CD4-positive, alpha-beta T cell treated with Interleukin-6 at 100 ng/mL for 8 hours (primary cell): Measurements from ENCODE around the gene ZMYND15.
A peak's percentile ranks its signal among the peaks of the same experiment; 100 is the strongest.
"Not testable (repeated sequence)": the region's sequence is repeated elsewhere in the genome, so short reads cannot be mapped to it uniquely, and the experiment has no call there.

Experiments used
- DNase-seq: peaks from one replicate; pipeline ENCODE4 v3.0.0-alpha.2; 2020; ENCODE audit warnings: mixed read lengths, low spot score

Gene ZMYND15, protein sequence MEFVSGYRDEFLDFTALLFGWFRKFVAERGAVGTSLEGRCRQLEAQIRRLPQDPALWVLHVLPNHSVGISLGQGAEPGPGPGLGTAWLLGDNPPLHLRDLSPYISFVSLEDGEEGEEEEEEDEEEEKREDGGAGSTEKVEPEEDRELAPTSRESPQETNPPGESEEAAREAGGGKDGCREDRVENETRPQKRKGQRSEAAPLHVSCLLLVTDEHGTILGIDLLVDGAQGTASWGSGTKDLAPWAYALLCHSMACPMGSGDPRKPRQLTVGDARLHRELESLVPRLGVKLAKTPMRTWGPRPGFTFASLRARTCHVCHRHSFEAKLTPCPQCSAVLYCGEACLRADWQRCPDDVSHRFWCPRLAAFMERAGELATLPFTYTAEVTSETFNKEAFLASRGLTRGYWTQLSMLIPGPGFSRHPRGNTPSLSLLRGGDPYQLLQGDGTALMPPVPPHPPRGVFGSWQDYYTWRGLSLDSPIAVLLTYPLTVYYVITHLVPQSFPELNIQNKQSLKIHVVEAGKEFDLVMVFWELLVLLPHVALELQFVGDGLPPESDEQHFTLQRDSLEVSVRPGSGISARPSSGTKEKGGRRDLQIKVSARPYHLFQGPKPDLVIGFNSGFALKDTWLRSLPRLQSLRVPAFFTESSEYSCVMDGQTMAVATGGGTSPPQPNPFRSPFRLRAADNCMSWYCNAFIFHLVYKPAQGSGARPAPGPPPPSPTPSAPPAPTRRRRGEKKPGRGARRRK

DNA sequence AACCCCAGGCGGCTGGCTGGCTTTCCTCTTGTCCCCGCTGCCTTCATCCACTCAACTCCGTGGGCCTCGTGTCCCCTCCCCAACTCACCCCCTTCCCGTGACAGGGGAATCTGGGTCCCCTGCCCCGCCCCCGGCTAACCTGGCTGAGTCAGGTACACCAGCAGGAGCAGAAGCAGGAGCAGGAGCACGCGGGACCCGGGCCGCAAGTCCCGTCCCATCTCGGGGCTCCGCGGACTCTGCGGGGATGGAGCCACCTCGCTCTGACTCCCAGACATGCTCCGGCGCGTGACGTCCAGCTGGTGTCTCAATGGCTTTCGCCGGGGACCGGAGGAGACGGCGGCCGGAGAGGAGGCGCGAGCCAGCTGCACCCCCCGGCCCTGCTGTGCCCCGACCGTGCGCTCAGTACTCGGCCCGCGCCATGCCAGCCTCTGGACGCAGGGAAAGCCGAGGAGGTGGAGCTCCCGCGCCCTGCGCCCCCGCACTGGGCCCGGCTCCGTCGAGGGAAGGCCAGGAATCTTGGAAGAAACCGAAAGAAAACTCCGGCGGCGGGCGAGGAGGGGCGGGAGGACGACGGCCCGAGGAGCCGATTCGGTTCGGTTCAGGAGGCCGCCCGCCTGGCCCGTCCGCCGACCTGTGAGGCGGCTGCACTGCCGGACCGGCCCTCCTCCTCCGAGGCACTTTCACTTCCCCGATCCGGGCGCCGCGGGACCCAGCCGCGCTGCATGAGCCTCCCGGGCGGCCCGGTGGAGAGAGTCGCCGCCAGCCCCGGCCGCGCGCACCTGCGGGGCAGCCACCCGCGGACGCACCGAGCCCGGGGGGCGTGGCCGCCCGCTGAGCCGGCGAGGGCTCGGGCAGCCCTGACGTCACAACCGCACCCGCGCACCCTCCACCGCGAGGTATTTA is at the start of gene ZMYND15, which contains the start of gene CXCL16:
TSS of gene ZMYND15 (plus strand) at position 712 of the 903 bp plus-strand sequence. CDS start 716 bp downstream, outside the sequence.
TSS of gene CXCL16 (minus strand) at position 807 of the 903 bp plus-strand sequence. CDS start at position 218, 589 bp downstream.
- DNase-seq, result peak; percentile 43

DNA sequence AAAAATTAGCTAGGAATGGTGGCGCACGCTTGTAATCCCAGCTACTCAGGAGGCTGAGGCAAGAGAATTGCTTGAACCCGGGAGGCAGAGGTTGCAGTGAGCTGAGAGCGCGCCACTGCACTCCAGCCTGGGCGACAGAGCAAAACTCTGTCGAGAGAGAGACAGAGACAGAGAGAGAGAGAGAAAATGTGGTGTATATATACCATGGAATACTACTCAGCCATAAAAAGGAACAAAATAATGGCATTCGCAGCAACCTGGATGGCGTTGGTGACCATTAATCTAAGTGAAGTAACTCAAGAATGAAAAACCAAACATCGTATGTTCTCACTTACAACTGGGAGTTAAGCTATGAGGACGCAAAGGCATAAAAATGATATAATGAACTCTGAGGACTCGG is 49.8 kb upstream of the ZMYND15 start:
- not testable (repeated sequence) for DNase-seq

DNA sequence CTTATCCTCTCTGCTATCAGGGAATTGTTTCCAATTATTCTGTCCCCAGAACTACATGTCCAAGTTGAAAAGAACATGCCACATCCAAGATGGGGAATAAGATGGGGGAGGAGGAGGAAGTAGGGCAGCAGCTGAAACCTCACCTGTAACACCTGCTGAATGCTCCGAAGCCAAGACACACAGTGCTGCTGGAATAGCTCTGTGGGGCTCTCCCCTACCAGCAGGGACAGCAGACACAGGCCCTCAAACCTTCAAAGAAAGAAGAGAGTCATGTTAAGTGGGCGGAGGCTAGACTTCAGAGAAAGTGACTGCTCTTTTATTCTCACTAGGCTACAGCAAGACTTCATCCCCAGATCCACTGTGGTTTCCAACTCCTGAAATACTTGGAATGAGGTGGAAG is 48.9 kb upstream of the ZMYND15 start:
- DNase-seq, result no peak

DNA sequence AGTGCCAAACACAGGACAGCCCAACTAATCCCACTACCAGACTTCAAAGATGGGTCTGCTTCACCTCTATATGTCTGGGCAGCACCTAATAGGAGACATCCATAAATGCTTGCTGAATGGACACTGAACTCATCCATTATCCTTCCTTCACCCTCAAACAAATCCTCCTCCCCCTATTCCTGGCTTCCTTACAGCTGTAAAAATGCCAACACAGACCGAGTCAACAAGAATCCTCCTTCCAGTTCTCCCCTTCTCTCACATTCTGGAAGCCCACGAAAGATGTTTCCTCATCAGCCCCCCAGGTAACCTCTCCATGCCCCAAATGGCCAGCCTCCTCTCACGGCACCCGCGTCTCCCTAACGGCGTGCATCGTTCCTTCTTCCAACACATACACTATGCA is 47.9 kb upstream of the ZMYND15 start:
- no peak for DNase-seq

DNA sequence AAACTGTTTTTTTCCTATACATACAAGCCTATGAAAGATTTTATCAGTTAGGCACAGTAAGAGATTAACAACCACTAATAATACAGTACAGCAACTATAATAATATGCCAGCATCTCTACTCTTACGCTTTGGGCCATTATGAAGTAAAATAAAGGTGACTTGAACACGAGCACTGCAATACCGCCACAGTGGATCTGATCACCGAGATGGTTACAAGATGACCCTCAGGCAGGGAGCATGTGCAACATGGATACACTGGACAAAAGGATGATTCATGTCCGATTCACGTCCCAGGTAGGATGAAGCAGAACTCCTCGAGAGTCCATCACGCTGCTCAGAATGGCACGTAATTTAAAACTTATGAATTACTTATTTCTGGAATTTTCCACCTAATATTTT is 46.2 kb upstream of the ZMYND15 start:
- DNase-seq, result no peak

DNA sequence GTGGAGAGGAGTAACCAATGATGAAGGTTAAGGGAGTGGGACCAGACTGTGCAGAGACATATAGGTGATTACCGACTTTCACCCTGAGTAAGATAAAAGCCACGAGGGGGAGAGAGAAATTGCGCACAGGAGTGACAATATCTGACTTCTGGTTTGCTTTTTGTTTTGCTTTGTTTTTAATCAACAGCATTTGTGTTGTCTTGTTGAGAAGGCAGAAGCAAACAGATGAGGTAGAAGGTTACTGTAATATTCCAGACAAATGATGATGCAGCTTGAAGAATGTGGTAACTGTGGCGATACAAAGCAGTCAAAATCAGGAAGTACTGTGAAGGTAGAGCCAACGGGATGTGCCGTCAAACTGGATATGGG is 43.2 kb upstream of the ZMYND15 start:
- peak; percentile 18 for DNase-seq

DNA sequence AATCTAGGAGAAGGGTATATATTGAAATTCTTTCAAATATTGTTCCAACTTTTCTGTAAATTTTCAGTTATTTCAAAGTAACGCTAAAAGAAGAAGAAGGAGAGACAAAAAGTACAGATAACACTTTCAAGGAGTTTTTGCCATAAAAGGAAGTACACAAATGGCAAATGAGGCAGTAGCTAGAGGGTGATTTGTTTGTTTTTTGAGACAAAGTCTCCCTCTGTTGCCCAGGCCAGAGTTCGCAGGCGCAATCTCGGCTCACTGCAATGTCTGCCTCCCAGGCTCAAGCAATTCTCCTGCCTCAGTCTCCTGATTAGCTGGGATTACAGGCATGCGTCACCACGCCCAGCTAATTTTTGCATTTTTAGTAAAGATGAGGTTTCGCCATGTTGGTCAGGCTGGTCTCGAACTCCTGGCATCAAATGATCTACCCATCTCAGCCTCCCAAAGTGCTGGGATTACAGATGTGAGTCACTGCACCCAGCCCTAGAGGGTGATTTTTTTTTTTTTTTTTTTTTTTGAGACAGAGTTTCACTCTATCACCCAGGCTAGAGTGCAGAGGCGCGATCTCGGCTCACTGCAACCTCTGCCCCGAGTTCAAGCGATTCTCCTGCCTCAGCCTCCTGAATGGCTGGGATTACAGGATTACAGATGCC is 40.1 kb upstream of the ZMYND15 start:
- not testable (repeated sequence) for DNase-seq

DNA sequence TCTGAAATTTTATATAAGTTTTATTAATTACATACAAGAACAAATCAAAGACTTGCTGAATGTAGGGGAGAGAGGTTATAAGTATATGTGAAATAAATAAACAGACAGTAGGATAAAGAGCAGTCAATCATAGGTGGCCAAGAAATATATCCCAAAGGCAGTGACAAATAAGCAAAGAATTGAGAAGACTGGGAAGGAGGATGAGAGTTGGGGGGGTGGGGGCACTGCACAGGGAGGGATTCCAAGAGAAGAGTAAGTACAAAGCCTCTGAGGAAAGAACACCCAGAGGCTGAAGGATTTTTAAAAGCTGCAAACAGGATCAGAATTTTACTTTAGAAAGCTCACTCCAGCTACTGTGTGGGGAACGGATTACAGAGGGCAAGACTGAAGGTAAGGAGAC is 38.5 kb upstream of the ZMYND15 start:
- no peak for DNase-seq

DNA sequence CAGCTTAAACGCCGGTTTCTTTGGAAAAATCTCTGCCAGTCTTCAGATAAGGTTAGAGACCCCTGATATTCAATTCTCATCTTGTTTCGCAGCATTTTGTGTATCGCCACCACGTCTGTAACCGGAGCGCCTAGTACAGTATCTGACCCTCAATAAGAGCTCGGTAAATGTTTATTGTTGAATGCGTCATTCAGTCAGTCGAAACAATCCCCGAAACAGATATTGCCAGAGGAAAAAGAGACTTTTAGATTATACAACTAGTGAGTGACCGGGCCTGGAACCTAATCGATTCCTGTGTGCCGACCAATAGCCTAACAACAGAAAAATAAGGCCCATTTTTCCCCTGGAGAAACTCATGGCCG is 36.3 kb upstream of the ZMYND15 start:
- DNase-seq, result no peak

DNA sequence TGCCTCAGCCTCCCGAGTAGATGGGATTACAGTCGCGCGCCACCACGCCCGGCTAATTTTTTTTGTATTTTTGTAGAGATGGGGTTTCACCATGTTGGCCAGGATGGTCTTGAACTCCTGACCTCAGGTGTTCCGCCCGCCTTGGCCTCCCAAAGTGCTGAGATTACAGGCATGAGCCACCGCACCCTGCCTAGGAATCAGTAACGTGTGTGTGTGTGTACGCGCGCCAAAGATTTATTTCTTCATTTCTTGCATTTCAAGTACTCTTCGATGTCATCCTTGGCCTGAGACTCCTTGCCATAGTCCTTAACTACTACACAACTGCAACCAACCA is 35.1 kb upstream of the ZMYND15 start:
- DNase-seq, result not testable (repeated sequence)

DNA sequence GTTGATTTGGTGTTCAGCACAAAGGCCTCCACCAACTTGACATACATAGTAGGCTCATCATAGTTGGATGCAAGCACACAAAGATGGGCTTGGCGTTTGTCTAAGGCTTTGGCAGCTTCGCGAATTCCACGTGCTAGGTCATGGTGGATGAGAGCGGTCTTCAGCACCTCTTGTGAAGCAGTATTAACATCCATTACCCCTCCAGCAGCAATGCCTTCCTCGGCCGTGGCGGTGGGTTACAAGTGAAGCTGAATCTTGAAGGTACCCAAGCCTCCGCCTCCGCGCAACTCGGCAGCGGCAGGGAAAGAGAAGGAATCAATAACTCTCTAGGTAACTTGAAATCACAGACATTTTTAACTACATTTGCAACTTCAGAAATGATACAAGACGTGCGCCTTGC is 34.6 kb upstream of the ZMYND15 start:
- no peak for DNase-seq

DNA sequence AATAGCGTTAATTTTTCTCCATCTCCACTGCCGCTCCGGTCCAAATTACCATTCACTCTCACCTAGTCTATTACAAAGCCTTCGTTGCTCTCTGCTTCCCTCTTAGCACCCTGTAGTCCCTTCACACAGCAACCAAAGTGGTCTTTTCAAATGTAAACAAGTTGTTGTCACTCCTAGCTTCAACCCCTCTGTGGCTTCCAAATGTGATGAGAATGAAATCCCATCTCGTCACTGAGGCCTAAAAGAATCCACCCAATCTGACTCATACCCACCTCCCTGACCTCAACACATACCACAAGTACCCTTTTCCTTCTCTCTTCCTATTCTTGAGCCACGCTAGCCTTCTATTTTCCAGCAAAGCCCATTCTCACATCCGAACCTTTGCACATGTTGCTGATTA is 33.5 kb upstream of the ZMYND15 start:
- DNase-seq, result no peak

DNA sequence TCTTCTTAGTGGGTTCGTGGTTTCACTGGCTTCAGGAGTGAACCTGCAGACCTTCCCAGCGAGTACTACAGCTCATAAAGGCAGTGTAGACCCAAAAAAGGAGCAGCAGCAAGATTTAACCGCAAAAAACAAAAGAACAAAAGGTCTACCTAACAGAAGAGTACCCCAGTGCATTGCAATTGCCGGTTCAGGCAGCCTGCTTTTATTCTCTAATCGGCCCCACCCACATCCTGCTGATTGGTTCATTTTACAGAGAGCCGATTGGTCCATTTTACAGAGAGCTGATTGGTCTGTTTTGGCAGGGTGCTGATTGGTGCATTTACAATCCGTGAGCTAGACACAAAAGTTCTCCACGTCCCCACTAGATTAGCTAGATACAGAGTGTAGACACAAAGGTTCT is 31.2 kb upstream of the ZMYND15 start:
- peak; percentile 40 for DNase-seq

DNA sequence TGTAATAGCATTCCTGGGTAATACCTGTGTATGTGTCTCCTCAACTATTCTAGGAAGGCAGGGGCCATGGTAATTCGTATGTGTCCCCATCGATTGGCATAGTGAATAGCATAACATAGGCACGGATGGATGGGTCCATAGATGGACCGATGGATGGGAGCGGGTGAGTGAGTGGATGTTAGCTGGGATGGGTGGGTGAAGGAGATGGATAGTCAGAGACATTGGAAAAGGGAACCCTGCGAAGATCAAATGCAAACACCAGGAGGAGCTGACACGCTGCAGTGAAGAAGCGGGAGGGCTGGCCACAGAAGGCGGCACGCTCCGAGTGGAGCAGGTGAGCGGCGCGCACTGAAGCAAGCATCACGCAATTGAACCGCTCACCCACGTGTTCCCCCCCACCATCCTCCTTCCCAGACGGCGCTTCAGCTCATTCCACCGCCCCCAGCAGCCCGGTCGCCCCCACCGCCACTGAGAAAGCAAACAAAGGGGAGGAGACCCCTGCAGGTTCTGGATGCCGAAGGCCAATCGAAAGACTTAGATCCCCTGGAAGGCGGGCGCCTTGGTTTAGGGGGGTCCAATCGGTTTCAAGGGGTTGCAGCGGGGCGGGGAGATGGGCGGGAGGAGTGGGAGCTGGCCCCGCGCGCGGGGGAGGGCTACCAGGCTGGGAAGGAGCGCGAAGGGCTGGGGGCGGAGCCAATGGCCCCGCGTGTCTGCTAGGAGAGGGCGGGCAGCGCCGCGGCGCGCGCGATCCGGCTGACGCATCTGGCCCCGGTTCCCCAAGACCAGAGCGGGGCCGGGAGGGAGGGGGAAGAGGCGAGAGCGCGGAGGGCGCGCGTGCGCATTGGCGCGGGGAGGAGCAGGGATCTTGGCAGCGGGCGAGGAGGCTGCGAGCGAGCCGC is 29.6 kb upstream of the ZMYND15 start, which contains the start of gene ARRB2:
TSS of gene ARRB2 (plus strand) at position 839 of the 899 bp plus-strand sequence. CDS start 90 bp downstream, outside the sequence.
- DNase-seq, result peak; percentile 99

DNA sequence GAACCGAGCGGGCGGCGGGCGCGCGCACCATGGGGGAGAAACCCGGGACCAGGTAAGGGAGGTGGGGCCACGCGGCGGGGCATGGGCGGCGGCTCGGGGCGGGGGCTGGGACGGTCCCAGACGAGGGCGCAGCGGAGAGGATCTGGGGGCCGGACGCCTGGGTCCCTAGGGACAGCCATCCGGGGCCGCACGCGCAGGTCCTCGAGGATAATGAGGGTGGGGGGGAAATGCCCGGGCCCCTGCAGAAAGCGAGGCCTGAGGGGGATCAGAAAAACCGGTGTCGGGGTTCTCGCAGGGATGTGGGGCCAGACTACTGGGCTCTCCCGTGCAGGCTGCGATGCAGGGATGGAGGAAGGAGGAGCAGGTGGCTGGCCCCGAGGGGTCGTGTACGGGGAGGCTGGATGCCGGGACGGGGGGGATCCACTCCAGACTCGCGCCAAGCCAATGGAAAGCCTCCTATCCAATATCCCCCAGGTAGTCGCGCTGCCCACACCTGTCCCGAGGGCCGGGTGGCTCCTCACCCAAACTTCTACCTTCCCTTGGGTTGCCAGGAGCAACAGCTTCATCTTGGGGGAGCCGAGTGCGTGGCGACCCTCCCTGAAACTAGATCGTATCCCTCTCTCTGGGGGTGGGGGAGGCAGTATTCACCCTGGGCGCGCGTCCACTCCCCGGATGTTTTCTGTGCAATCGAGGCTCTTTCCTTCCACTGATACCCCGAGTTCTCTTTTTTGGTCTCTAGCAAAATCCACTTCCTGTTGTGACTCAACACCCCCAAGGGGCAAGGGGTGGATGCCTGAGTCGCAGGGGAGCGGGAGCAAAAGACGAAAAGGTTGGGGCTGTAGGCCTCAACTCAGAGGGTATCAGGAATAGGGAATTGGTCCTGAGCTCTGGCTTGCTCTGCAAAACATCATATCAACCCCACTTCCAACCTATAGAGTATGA is 28.7 kb upstream of the ZMYND15 start:
- peak; percentile 68 for DNase-seq

DNA sequence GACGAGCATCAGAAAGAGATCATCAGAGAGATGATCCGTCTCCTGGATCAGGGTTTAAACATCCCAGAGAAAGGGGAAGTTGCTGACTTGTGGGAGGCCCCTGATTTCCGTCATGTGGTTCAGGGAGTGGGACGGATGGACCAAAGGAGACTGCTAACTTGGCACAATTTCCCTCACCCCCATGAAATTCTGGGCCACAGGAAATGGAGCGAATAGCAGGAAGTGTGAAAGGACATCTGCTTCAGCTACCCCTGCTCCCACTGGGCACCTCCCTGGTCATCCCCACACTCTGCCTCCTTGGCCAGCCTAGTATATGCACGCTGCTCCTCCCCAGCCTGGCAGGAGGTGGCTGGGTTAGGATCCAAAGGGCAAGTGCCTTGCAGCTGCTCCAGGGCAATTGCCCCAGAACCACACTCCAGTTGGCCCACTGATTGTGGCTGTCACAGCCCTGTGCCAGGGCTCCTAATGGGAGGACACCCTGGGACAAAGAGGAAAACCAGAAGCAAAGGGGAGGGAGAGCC is 27.9 kb upstream of the ZMYND15 start:
- no peak for DNase-seq

DNA sequence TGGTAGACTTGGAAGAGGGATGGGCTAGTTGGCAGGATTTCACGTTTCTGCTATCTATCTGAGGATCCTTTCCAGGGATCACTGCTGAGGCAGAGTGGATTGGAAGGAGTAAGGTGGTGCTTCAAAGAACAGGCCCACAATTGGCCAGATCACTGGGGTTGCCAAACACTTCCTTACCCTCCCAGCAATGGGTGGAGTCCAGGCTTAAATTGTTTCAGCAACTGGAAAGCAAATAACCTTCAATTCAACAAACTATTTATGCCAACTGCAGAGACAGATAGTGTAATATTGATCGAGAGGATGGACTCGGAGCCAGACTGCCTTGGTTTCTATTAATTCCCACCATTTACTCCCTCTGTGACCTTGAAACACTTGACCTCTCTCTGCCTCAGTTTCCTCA is 27.1 kb upstream of the ZMYND15 start:
- DNase-seq, result no peak

DNA sequence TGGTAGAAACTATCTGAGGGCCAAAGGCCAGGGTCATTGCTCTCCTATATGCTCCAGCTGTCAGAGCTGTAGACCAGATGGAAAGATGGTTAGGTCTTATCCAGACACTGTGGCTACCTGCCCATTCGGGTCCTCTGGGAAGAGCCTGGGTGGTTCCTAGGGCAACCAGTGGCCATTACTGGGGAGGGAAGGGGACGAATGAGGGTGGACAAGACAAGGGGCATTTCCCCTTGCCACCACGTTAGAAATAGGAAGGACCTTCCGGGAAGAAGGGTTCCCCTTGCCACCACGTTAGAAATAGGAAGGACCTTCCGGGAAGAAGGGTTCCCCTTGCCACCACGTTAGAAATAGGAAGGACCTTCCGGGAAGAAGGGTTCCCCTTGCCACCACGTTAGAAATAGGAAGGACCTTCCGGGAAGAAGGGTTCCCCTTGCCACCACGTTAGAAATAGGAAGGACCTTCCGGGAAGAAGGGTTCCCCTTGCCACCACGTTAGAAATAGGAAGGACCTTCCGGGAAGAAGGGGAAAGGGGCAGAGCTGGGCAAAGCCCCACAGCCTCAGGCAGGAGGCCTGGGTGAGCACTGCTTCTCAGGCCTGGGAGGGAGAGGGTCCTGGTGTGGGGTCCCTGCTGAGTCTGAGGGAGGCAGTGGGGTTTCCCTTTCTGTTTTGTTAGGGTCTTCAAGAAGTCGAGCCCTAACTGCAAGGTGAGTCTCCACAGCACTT is 25.1 kb upstream of the ZMYND15 start:
- not testable (repeated sequence) for DNase-seq
